ENCODE measurements around the gene CDK7.

CDK7 gene

DNA sequence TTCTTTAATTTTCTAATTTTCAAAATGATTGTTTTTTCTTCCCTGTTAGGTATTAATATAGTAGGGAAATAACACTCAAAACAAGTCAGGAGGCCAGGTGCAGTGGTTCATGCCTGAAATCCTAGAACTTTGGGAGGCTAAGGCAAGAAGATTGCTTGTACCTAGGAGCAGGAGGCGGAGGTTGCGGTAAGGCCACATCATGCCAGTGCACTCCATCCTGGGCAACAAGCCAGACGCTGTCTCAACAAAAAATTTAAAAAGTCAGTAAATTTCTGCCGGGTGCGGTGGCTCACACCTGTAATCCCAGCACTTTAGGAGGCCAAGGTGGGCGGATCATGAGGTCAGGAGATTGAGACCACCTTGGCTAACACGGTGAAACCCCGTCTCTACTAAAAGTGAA lies 10.2 kb upstream of the CDK7 start:
- Histone ChIP-seq H3K4ac (ENCODE audit: low read length) (no peak overlapping the region), H3K36me3 (replicated peaks in 1 of 2; ENCODE audit: control insufficient read depth in 2 of 2, insufficient read depth in 2 of 2, low read length in 2 of 2) (peaks cover 2 to 39% of the 10 kb centered on the region in 2 donors), H3K4me2 (ENCODE audit: insufficient read depth, low read length, poor library complexity, severe bottlenecking) (no peak overlapping the region), H3K23ac (ENCODE audit: low read depth, low read length, poor library complexity) (no peak overlapping the region), H3K27me3 (ENCODE audit: control insufficient read depth in 3 of 3, insufficient read depth in 3 of 3, low read depth in 1 of 3, low read length in 3 of 3) (no peaks in the 10 kb centered on the region), H2BK5ac (ENCODE audit: low read length) (no peak overlapping the region), H4K91ac (ENCODE audit: low read depth, low read length, poor library complexity) (no peak overlapping the region), H2AK5ac (ENCODE audit: low read depth, low read length) (no peak overlapping the region), H3K27ac (replicated peaks; ENCODE audit: low read length) (no peak overlapping the region), H4K8ac (ENCODE audit: low read depth, low read length) (no peak overlapping the region), H2BK12ac (ENCODE audit: low read length) (no peak overlapping the region), H3K79me1 (ENCODE audit: low read depth, low read length) (no peaks in the 10 kb centered on the region), H3K4me3 (ENCODE audit: low read length in 2 of 2) (no peak overlapping the region), H2BK120ac (ENCODE audit: low read depth, low read length) (no peak overlapping the region), H2BK15ac (ENCODE audit: low read length) (no peak overlapping the region), H3K4me1 (ENCODE audit: control insufficient read depth in 2 of 2, insufficient read depth in 1 of 2, low read depth in 1 of 2, low read length in 2 of 2) (no peaks in the 10 kb centered on the region), H3K18ac (ENCODE audit: low read length) (no peak overlapping the region), H3K14ac (ENCODE audit: low read length) (no peak overlapping the region), H2AFZ (ENCODE audit: low read length) (no peak overlapping the region), H3K9me3 (replicated peaks in 1 of 2; ENCODE audit: control insufficient read depth in 2 of 2, insufficient read depth in 1 of 2, low read depth in 1 of 2, low read length in 2 of 2) (peaks cover 0 to 5% of the 10 kb centered on the region in 2 donors), H3K9ac (ENCODE audit: low read depth, low read length, poor library complexity) (no peak overlapping the region)
- WGBS, 2 donors (ENCODE audit: extremely low coverage in 2 of 2, insufficient read length in 2 of 2, insufficient replicate concordance in 1 of 2), result no CpG with 5 or more reads among the region's 8 CpGs
- no peak for DNase-seq (ENCODE audit: low spot score)

- DNase-seq (ENCODE audit: low spot score), result no peak
Measured at GRCh38 chr5:69225860-69226259, 8.8 kb upstream of the CDK7 start.

DNA sequence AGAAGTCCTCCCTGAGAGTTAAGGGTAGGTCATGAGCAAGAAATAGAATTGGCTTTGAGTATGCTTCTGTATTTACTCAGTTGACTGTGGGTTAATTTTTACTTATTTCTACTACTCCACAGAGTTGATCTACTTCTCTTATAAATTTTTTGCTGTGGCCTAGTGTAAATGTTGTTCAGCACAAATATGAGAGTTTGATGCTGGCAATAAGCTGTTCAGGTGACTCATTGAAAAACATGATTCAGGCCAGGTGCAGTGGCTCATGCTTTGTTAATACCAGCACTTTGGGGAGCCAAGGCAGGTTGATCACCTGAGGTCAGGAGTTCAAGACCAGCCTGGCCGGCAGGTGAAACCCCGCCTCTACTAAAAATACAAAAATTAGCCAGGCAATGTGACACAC lies 4.5 kb upstream of the CDK7 start:
- Histone ChIP-seq H3K23ac (ENCODE audit: low read depth, low read length, poor library complexity) (no peak overlapping the region), H4K91ac (ENCODE audit: low read depth, low read length, poor library complexity) (no peak overlapping the region), H2BK15ac (ENCODE audit: low read length) (no peak overlapping the region), H2AFZ (ENCODE audit: low read length) (no peak overlapping the region), H2BK120ac (ENCODE audit: low read depth, low read length) (no peak overlapping the region), H3K9ac (ENCODE audit: low read depth, low read length, poor library complexity) (no peak overlapping the region), H3K4me1 (ENCODE audit: control insufficient read depth in 2 of 2, insufficient read depth in 1 of 2, low read depth in 1 of 2, low read length in 2 of 2) (no peaks in the 10 kb centered on the region), H3K18ac (ENCODE audit: low read length) (no peak overlapping the region), H3K27ac (replicated peaks; ENCODE audit: low read length) (no peak overlapping the region), H3K9me3 (replicated peaks in 1 of 2; ENCODE audit: control insufficient read depth in 2 of 2, insufficient read depth in 1 of 2, low read depth in 1 of 2, low read length in 2 of 2) (no peaks in the 10 kb centered on the region), H3K14ac (ENCODE audit: low read length) (no peak overlapping the region), H2BK12ac (ENCODE audit: low read length) (no peak overlapping the region), H3K36me3 (replicated peaks in 1 of 2; ENCODE audit: control insufficient read depth in 2 of 2, insufficient read depth in 2 of 2, low read length in 2 of 2) (peaks cover 2 to 40% of the 10 kb centered on the region in 2 donors), H2BK5ac (ENCODE audit: low read length) (no peak overlapping the region), H3K27me3 (ENCODE audit: control insufficient read depth in 3 of 3, insufficient read depth in 3 of 3, low read depth in 1 of 3, low read length in 3 of 3) (no peaks in the 10 kb centered on the region), H3K4ac (ENCODE audit: low read length) (no peak overlapping the region), H3K4me3 (ENCODE audit: low read length in 2 of 2) (no peak overlapping the region), H2AK5ac (ENCODE audit: low read depth, low read length) (no peak overlapping the region), H3K79me1 (ENCODE audit: low read depth, low read length) (no peaks in the 10 kb centered on the region), H3K4me2 (ENCODE audit: insufficient read depth, low read length, poor library complexity, severe bottlenecking) (no peak overlapping the region), H4K8ac (ENCODE audit: low read depth, low read length) (no peak overlapping the region)
- no peak for DNase-seq (ENCODE audit: low spot score)
- no CpG with 5 or more reads among the region's 2 CpGs for WGBS, 2 donors (ENCODE audit: extremely low coverage in 2 of 2, insufficient read length in 2 of 2, insufficient replicate concordance in 1 of 2)

More at GRCh38 chr5:69225860-69226259, 8.8 kb upstream of the CDK7 start:
- no peak overlapping the region for H3K23ac ChIP-seq (ENCODE audit: low read depth, low read length, poor library complexity)
- H3K4me2 ChIP-seq (ENCODE audit: insufficient read depth, low read length, poor library complexity, severe bottlenecking), result no peak overlapping the region
- H3K27ac ChIP-seq (replicated peaks; ENCODE audit: low read length), result no peak overlapping the region
- H2AK5ac ChIP-seq (ENCODE audit: low read depth, low read length), result no peak overlapping the region
- no peak overlapping the region for H2AFZ ChIP-seq (ENCODE audit: low read length)
- no peak overlapping the region for H2BK12ac ChIP-seq (ENCODE audit: low read length)
- no peak overlapping the region for H3K9ac ChIP-seq (ENCODE audit: low read depth, low read length, poor library complexity)
- no peaks in the 10 kb centered on the region for H3K9me3 ChIP-seq (replicated peaks in 1 of 2; ENCODE audit: control insufficient read depth in 2 of 2, insufficient read depth in 1 of 2, low read depth in 1 of 2, low read length in 2 of 2)
- no peak overlapping the region for H4K91ac ChIP-seq (ENCODE audit: low read depth, low read length, poor library complexity)
- H3K4me3 ChIP-seq (ENCODE audit: low read length in 2 of 2), result no peak overlapping the region
- no peak overlapping the region for H3K18ac ChIP-seq (ENCODE audit: low read length)
- no peaks in the 10 kb centered on the region for H3K27me3 ChIP-seq (ENCODE audit: control insufficient read depth in 3 of 3, insufficient read depth in 3 of 3, low read depth in 1 of 3, low read length in 3 of 3)
- no peak overlapping the region for H2BK120ac ChIP-seq (ENCODE audit: low read depth, low read length)
- H2BK15ac ChIP-seq (ENCODE audit: low read length), result no peak overlapping the region
- H3K79me1 ChIP-seq (ENCODE audit: low read depth, low read length), result no peaks in the 10 kb centered on the region
- peaks cover 2 to 44% of the 10 kb centered on the region in 2 donors for H3K36me3 ChIP-seq (replicated peaks in 1 of 2; ENCODE audit: control insufficient read depth in 2 of 2, insufficient read depth in 2 of 2, low read length in 2 of 2)
- H2BK5ac ChIP-seq (ENCODE audit: low read length), result no peak overlapping the region
- WGBS, 2 donors (ENCODE audit: extremely low coverage in 2 of 2, insufficient read length in 2 of 2, insufficient replicate concordance in 1 of 2), result no CpG with 5 or more reads among the region's 4 CpGs
- H4K8ac ChIP-seq (ENCODE audit: low read depth, low read length), result no peak overlapping the region
- H3K4ac ChIP-seq (ENCODE audit: low read length), result no peak overlapping the region
- H3K4me1 ChIP-seq (ENCODE audit: control insufficient read depth in 2 of 2, insufficient read depth in 1 of 2, low read depth in 1 of 2, low read length in 2 of 2), result no peaks in the 10 kb centered on the region
- H3K14ac ChIP-seq (ENCODE audit: low read length), result no peak overlapping the region

DNA sequence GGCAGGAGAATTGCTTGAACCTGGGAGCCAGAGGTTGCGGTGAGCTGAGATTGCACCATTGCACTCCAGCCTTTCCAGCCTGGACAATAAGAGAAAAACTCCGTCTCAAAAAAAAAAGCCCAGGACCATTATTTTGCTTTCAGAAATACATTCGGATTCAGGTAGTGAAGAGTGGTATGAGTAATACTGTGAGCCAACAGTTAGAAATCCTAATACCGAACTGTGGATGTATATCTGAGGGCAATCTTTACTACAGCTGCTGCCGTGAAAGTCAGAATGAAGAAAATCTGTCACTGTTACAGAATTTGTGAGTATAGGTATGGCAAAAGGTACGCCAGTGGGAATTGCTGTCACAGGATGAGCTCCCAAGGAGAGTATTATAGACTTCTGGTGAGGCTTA lies 3.4 kb upstream of the CDK7 start:
- H3K18ac ChIP-seq (ENCODE audit: low read length), result no peak overlapping the region
- no peak overlapping the region for H2BK5ac ChIP-seq (ENCODE audit: low read length)
- no peaks in the 10 kb centered on the region for H3K79me1 ChIP-seq (ENCODE audit: low read depth, low read length)
- H3K4me2 ChIP-seq (ENCODE audit: insufficient read depth, low read length, poor library complexity, severe bottlenecking), result no peak overlapping the region
- no peaks in the 10 kb centered on the region for H3K27me3 ChIP-seq (ENCODE audit: control insufficient read depth in 3 of 3, insufficient read depth in 3 of 3, low read depth in 1 of 3, low read length in 3 of 3)
- no peak overlapping the region for H3K23ac ChIP-seq (ENCODE audit: low read depth, low read length, poor library complexity)
- H3K4me3 ChIP-seq (ENCODE audit: low read length in 2 of 2), result no peak overlapping the region
- H3K27ac ChIP-seq (replicated peaks; ENCODE audit: low read length), result no peak overlapping the region
- DNase-seq (ENCODE audit: low spot score), result no peak
- H3K4me1 ChIP-seq (ENCODE audit: control insufficient read depth in 2 of 2, insufficient read depth in 1 of 2, low read depth in 1 of 2, low read length in 2 of 2), result no peaks in the 10 kb centered on the region
- no peak overlapping the region for H2AK5ac ChIP-seq (ENCODE audit: low read depth, low read length)
- H3K14ac ChIP-seq (ENCODE audit: low read length), result no peak overlapping the region
- WGBS, 2 donors (ENCODE audit: extremely low coverage in 2 of 2, insufficient read length in 2 of 2, insufficient replicate concordance in 1 of 2), result no CpG with 5 or more reads among the region's 6 CpGs
- no peak overlapping the region for H2BK120ac ChIP-seq (ENCODE audit: low read depth, low read length)
- no peak overlapping the region for H3K4ac ChIP-seq (ENCODE audit: low read length)
- H2BK12ac ChIP-seq (ENCODE audit: low read length), result no peak overlapping the region
- H4K91ac ChIP-seq (ENCODE audit: low read depth, low read length, poor library complexity), result no peak overlapping the region
- H2BK15ac ChIP-seq (ENCODE audit: low read length), result no peak overlapping the region
- H2AFZ ChIP-seq (ENCODE audit: low read length), result no peak overlapping the region
- peaks cover 2 to 35% of the 10 kb centered on the region in 2 donors for H3K36me3 ChIP-seq (replicated peaks in 1 of 2; ENCODE audit: control insufficient read depth in 2 of 2, insufficient read depth in 2 of 2, low read length in 2 of 2)
- H3K9ac ChIP-seq (ENCODE audit: low read depth, low read length, poor library complexity), result no peak overlapping the region
- no peak overlapping the region for H4K8ac ChIP-seq (ENCODE audit: low read depth, low read length)
- H3K9me3 ChIP-seq (replicated peaks in 1 of 2; ENCODE audit: control insufficient read depth in 2 of 2, insufficient read depth in 1 of 2, low read depth in 1 of 2, low read length in 2 of 2), result no peaks in the 10 kb centered on the region

Data from neuronal stem cell (in vitro differentiated cells).